RWPE1 (cell line): ENCODE measurements around the gene FGFR3.
A peak's percentile ranks its signal among the peaks of the same experiment; 100 is the strongest.

Source experiments
- CTCF ChIA-PET: fragments of 350-600 bp; sonication (Branson Sonifier 250); formaldehyde crosslinking; extraction: SDS; loops from one replicate; lab custom pipeline; 2021; lab: Yijun Ruan, JAX
- POLR2A ChIA-PET: fragments of 400-600 bp; formaldehyde crosslinking; extraction: SDS; loops from one replicate; lab custom pipeline; 2020; ENCODE audit warnings: antibody characterized with exemption; ENCODE audit not compliant: low non-redundant PET; lab: Yijun Ruan, JAX
- DNase-seq: peaks from one replicate; pipeline ENCODE4 v3.0.0; 2012; ENCODE audit warnings: low spot score
- H3K27ac ChIP-seq: fragments of 450-650 bp; 2 replicates; pipeline ENCODE4 v1.5.1; 2017
- CTCF ChIP-seq: fragments of 450-650 bp; conservative IDR thresholded peaks from 2 replicates; pipeline ENCODE4 v1.5.1; 2017; ENCODE audit warnings: low read depth, mild to moderate bottlenecking

The FGFR3 gene

GRCh38 chr4:1763070-1763549, 30.0 kb upstream of the FGFR3 start:
- DNase-seq: no peak
- H3K27ac ChIP-seq: peak overlapping the region; percentile 81
- ChIA-PET CTCF (no interaction called here), POLR2A (interaction anchor here (0.5 kb wide), 1 partner anchor 16 kb away, joined by 3 read pairs; no protein-coding TSS in a partner anchor)
- no peak for TF ChIP-seq CTCF

GRCh38 chr4:1763550-1764080, 29.5 kb upstream of the FGFR3 start:
- H3K27ac ChIP-seq: peak overlapping the region; percentile 81
- TF ChIP-seq CTCF: peak; percentile 16
- POLR2A ChIA-PET: interaction anchor here (0.5 kb wide), 1 partner anchor 16 kb away, joined by 3 read pairs; no protein-coding TSS in a partner anchor
- DNase-seq: no peak
- CTCF ChIA-PET: interaction anchor here (0.7 kb wide), 1 partner anchor 12 kb away, joined by 3 read pairs; no protein-coding TSS in a partner anchor

GRCh38 chr4:1764670-1765069, 28.4 kb upstream of the FGFR3 start:
- H3K27ac ChIP-seq: peak overlapping the region; percentile 81
- ChIA-PET CTCF (no interaction called here), POLR2A (no interaction called here)
- TF ChIP-seq CTCF: no peak
- DNase-seq: no peak

GRCh38 chr4:1765409-1766072, 27.6 kb upstream of the FGFR3 start:
- DNase-seq: no peak
- TF ChIP-seq CTCF: no peak
- peak overlapping the region; percentile 81 for H3K27ac ChIP-seq
- ChIA-PET CTCF (no interaction called here), POLR2A (no interaction called here)

GRCh38 chr4:1766106-1767060, 26.7 kb upstream of the FGFR3 start:
- CTCF ChIA-PET: interaction anchor here (0.5 kb wide), 1 partner anchor 8 kb away, joined by 3 read pairs; no protein-coding TSS in a partner anchor
- no peak for DNase-seq
- POLR2A ChIA-PET: no interaction called here
- no peak for TF ChIP-seq CTCF
- peak overlapping the region; percentile 81 for H3K27ac ChIP-seq
